ENCODE results near the gene ITGB8.

The ITGB8 gene

GRCh38 chr7:20417675-20418382, 87.1 kb downstream of the ITGB8 start:
- DNase-seq (ENCODE audit: low spot score) = no peak

GRCh38 chr7:20424500-20424899, 93.8 kb downstream of the ITGB8 start:
- no peak for DNase-seq (ENCODE audit: low spot score)

DNA sequence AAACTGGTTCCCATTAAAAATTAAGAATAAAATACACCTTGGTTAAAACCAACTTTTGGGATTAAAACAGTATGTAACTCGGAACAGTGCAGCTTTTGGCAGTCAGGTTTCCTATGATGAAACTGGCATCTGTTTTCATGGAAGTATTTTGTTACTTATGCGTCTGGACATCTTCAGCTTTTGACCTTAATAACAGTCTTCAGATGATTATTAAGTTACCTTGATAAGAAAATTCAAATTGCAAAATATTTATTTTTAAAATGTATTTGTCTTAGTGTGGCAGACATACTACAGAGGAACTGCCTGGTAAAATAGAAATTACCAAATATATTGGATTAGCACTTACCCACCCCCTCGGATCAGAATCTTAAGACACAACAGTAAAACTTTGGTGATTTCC, 100.0 kb downstream of the ITGB8 start:
- no peak for DNase-seq (ENCODE audit: low spot score)

- DNase-seq (ENCODE audit: low spot score) = no peak
Observed at GRCh38 chr7:20431146-20431545, 100.4 kb downstream of the ITGB8 start.

DNA sequence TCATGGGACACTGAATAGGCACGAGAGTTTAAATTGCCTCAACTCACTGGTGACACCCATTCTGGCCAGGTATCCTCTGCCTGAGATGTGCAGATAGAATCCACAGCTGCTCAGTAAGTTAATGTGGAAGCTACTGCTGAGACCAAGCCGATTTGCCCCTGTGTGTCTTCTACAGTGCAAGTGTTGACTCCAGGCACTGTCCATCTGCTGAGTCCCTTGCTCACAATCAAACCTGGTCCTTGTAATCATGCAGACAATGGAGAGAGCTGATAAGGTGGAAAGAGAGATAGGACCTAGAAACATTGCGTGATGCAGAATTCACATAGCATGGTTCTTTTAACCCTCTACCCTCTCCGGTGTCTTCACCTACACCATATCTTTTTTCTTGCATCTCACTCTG, 101.4 kb downstream of the ITGB8 start:
- DNase-seq (ENCODE audit: low spot score) = no peak

GRCh38 chr7:20435305-20435704, 104.6 kb downstream of the ITGB8 start:
- DNase-seq (ENCODE audit: low spot score) = no peak

DNA sequence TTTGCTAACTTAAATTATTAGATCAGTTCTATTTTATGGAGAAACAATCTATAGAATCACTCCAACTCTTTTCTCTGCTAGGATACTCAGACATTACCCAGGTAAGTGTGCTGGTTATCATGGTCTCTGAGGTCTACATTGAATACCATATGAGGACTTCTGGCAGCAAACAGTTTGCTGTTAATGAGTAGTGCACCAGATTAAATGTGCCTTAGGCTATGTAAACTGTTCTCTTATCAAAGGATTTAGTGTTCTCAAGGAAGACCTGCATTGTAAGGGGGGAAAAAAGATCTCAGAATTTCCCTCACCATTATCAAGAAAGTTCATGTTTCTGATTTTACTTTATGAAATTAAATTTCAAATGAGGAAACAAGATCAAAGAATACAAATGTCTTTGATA, 107.5 kb downstream of the ITGB8 start:
- DNase-seq (ENCODE audit: low spot score) = no peak

DNA sequence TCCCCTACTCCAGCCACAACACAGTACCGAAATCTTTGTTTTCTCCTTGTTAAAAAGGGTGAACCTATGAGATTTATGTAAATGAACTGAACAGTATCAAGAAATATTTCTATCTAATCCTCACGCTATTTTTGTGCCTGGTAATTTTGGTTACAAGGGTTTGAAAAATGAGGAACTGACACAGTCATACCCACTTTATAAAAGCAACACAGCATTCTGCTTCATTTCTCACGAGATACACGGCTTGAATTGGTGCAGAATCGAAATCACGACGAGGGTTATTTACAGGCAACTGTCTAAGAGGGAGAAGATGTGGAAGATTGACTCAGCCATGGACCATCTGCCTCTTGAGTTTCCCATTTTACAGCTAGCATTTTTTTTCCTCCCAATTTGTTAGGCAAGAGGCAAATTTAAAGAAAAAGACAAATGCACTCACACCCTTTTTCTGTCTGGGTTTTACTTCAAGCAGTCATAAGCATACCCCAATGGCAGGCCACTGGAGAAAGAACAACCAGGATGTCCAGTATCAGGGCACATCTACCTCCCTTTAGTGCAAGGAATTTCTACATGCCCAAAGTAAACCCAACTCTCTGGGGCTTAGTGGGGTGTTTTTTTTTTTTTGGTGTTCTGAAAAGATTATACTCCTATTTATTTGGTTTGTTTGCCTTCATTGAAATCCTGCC, 108.1 kb downstream of the ITGB8 start:
- DNase-seq (ENCODE audit: low spot score) = no peak

- DNase-seq (ENCODE audit: low spot score) = no peak
Observed at GRCh38 chr7:20439416-20440185, 108.9 kb downstream of the ITGB8 start.

GRCh38 chr7:20440472-20441105, 109.9 kb downstream of the ITGB8 start:
- DNase-seq (ENCODE audit: low spot score) = peak; percentile 57

- no peak for DNase-seq (ENCODE audit: low spot score)
Observed at GRCh38 chr7:20441346-20441745, 110.6 kb downstream of the ITGB8 start.

DNA sequence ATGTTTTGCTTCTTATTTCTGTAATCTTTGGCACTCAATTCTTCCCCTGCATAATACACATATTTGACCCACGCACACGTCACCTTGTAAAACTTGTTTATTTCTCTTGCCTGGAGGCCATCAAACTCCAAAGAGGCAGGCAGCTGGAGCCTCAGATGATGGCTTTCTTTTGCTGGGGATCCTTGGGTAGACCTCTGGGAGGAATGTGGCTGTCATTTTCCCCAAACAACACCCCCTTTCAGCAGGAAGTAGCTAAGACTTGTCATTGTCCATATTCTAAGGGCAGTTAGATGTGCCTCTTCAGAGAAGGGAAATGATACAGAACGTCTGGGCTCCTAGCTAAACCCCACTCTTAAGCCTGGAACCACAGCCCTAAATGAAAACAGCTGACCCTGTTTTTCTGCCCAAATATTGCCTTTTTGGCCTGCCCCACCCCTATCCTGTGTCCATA, 111.3 kb downstream of the ITGB8 start:
- DNase-seq (ENCODE audit: low spot score) = no peak

DNA sequence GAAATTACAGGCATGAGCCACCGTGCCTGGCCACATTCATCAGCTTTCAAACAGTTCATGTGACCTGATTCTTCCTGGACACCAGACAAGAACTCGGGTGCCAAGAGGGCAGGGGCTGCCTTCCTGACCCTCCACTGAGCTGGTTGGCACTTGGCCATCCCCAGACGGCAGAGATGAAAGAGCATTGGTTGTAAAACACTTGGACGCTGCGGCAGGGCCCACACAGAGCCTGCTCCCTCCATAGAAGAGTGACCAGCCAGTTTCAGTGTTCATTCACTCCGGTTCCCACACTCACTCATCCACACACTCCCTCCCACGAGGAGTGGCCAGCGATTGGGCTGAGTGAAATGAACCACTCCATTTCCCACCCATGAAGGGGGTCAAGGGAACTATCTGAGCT, 112.3 kb downstream of the ITGB8 start:
- DNase-seq (ENCODE audit: low spot score) = no peak

GRCh38 chr7:20444030-20444800, 113.5 kb downstream of the ITGB8 start:
- DNase-seq (ENCODE audit: low spot score) = no peak

DNA sequence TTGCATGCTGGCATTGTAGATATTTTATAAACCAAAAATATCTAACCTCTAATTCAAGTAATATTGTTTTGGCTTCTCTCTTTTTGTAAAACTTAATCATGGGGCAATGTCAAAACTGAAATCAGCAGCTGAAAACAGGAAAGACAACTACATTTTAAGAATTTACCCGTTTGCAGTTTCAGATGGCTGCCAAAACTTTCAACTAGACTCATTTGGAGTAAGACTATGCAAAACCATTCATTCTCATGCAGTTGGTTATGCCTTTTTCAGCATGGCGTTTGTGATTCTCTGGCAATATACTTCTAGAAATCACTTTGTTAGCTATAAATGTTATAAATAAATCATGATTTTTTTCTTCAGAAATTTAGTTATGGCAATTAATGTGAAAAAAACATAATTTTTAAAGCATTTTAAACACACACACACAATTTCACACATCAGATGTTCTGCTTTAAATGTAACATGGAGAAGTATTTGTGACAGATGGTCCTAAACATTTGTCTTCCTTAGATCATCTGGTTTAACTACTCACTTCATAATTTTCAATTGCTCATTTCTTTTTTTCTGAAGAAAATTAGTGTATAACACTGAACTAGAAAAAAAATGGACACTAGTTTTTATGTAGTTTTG, 116.4 kb downstream of the ITGB8 start:
- DNase-seq (ENCODE audit: low spot score) = no peak

GRCh38 chr7:20449176-20449575, 118.5 kb downstream of the ITGB8 start:
- no peak for DNase-seq (ENCODE audit: low spot score)

GRCh38 chr7:20450536-20450935, 119.8 kb downstream of the ITGB8 start:
- no peak for DNase-seq (ENCODE audit: low spot score)

GRCh38 chr7:20454202-20454601, 123.5 kb downstream of the ITGB8 start:
- DNase-seq (ENCODE audit: low spot score) = no peak

DNA sequence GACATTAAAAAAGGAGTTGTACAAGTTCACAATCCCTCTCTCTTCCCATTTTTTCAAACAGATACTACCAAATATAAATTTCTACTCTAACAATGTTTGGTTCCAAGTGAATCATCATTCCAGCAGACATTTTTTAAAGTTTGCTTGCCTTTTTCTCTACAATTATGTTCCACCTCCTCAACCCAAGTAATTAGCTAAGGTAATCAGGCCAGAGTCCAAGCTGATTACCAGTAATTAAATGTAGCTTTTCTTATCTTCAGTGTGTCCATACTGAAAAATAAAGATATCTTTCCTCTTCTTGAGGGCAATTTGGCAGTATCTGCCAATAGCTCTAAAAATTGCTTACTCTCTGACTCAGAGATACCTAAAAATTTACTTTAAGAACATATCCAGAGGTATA, 126.0 kb downstream of the ITGB8 start:
- DNase-seq (ENCODE audit: low spot score) = no peak

DNA sequence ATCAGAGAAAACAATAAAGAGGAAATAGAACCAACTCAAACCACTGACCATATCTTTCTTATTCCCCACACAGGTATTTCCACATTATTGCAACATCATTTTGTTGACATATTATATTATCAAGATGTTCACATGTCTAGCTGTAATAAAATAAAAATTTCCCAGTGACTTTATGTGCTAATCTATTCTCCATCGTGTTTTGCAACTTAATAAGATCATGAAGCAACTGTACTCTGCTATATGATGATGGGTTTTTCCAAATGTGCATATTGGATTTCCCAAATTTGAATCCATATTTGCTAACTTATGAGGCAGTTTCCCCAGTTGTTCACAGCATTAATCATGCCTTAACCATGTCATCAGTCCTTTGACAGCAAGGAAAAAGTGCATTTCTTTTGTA, 127.8 kb downstream of the ITGB8 start:
- DNase-seq (ENCODE audit: low spot score) = no peak

GRCh38 chr7:20459419-20459818, 128.7 kb downstream of the ITGB8 start:
- DNase-seq (ENCODE audit: low spot score) = no peak

Measured in ecto neural progenitor cell (in vitro differentiated cells).